Transverse colon (tissue), 4 donors: Measurements from ENCODE around the gene SI. TPM values are rescaled to one million over a fixed set of nuclear protein-coding genes. Genes with fewer than 3 reads are reported as not detected.

ENCODE experiments used
- DNase-seq: peaks from one replicate; pipeline ENCODE4 v3.0.0-alpha.2; 2019
- H3K27ac ChIP-seq, 4 donors: fragments of 200-600 bp; sonication (generic); 2 replicates each; pipeline ENCODE4 v1.5.1; 2016 to 2018; ENCODE audit warnings: inconsistent platforms in 4 of 4
- H3K27me3 ChIP-seq: fragments of 200-600 bp; sonication (generic); 2 replicates; pipeline ENCODE4 v1.5.1; 2017; ENCODE audit warnings: inconsistent platforms
- H3K36me3 ChIP-seq, 4 donors: fragments of 200-600 bp; sonication (generic); 2 replicates each; pipeline ENCODE4 v1.5.1; 2017 to 2019; ENCODE audit warnings: inconsistent platforms in 4 of 4
- H3K4me1 ChIP-seq, 4 donors: fragments of 200-600 bp; sonication (generic); 2 replicates each; pipeline ENCODE4 v1.5.1; 2017 to 2020; ENCODE audit warnings: inconsistent platforms in 4 of 4
- H3K4me3 ChIP-seq, 4 donors: fragments of 200-600 bp; sonication (generic); 1 replicate in 1 of 4; 2 replicates in 3 of 4; pipeline versions ENCODE4 v1.5.1 to v1.6.1; 2017 to 2019; ENCODE audit warnings: inconsistent platforms in 4 of 4
- H3K9me3 ChIP-seq, 2 donors: fragments of 200-600 bp; sonication (generic); 2 replicates each; pipeline ENCODE4 v1.5.1; 2017 to 2019; ENCODE audit warnings: inconsistent platforms in 2 of 2
- CTCF ChIP-seq, 5 experiments: fragments of 200-600 bp in 3 of 5; fragments of 450-650 bp in 2 of 5; sonication (generic) in 3 of 5; IDR thresholded peaks; 1 replicate in 2 of 5; 2 replicates in 3 of 5; pipeline ENCODE4 v1.5.1; 2016 to 2017; ENCODE audit warnings: antibody characterized with exemption in 5 of 5, inconsistent platforms in 3 of 5, mild to moderate bottlenecking in 2 of 5, moderate library complexity in 1 of 5
- EP300 ChIP-seq: sonication (generic); formaldehyde crosslinking; IDR thresholded peaks from one replicate; pipeline ENCODE4 v1.6.1; 2017; ENCODE audit warnings: antibody characterized with exemption, low read depth
- POLR2A ChIP-seq: fragments of 450-650 bp; IDR thresholded peaks from one replicate; pipeline ENCODE4 v1.6.1; 2016; ENCODE audit warnings: antibody characterized with exemption, mild to moderate bottlenecking, moderate library complexity
- POLR2AphosphoS5 ChIP-seq, 3 donors: sonication (generic); formaldehyde crosslinking; IDR thresholded peaks; one replicate each; pipeline ENCODE4 v1.6.1; 2016; ENCODE audit warnings: antibody characterized with exemption in 3 of 3
- WGBS, 2 donors: methylation state at CpG; one replicate each; pipeline ENCODE4 v1.1.5; 2018; ENCODE audit warnings: low coverage in 1 of 2; 5-methylcytosine and 5-hydroxymethylcytosine counted together
- in situ Hi-C, 4 donors: fragments of 200-750 bp; cut with MboI; loops; one replicate each; pipeline versions ENCODE4 v1.15.0 to v1.15.1; 2017; ENCODE audit warnings: low sequenced_read_pairs in 3 of 4, low pct_ligation_motif_present in 1 of 4, low pct_unique_long_range_greater_than_20kb in 1 of 4
- intact Hi-C: fragments of 100-400 bp; cut with DNase I; formaldehyde crosslinking; loops from one replicate; pipeline ENCODE4 v1.15.1; 2023; ENCODE audit warnings: low total_unique reads
- small RNA-seq, 4 donors: library from RNA; depleted of rRNA; stranded (forward); fragments of <200 nt; gene quantifications; one replicate each; pipeline ENCODE3, GENCODE V24; 2016
- total RNA-seq, 4 donors: library from RNA; depleted of rRNA; stranded (reverse); fragments of >200 nt; gene quantifications; one replicate each; pipeline ENCODE4 v1.1.0, GENCODE V29; 2016

The SI gene
- total RNA-seq, 4 donors from 2014 or later = 1.6 to 24.8 (median 16.9) TPM

GRCh38 chr3:164940745-164941144, 137.6 kb downstream of the SI start:
- TF ChIP-seq POLR2A (no peak), POLR2AphosphoS5 (IDR thresholded peaks at IDR 0.05) (no peak), EP300 (no peak), CTCF (IDR thresholded peaks at IDR 0.05) (no peak)
- 68 to 91% methylated on average over 1 of the region's 1 CpG for WGBS, 2 donors
- DNase-seq = no peak
- H3K27me3 ChIP-seq = no peaks in the 10 kb centered on the region
- in situ Hi-C loops (no loop called here), intact Hi-C loops (no loop called here)
- H3K4me3 ChIP-seq = no peak overlapping the region
- no peaks in the 10 kb centered on the region for H3K4me1 ChIP-seq
- H3K27ac ChIP-seq = no peak overlapping the region
- no peaks in the 10 kb centered on the region for H3K36me3 ChIP-seq
- H3K9me3 ChIP-seq = no peaks in the 10 kb centered on the region

GRCh38 chr3:164929642-164930041, 148.7 kb downstream of the SI start:
- no peak for TF ChIP-seq POLR2A
- no peak for TF ChIP-seq CTCF (IDR thresholded peaks at IDR 0.05)
- no peak for TF ChIP-seq EP300
- TF ChIP-seq POLR2AphosphoS5 (IDR thresholded peaks at IDR 0.05) = no peak
- intact Hi-C loops = no loop called here
- no peaks in the 10 kb centered on the region for H3K4me1 ChIP-seq
- WGBS, 2 donors = 67 to 83% methylated on average over 2 of the region's 2 CpGs
- no peaks in the 10 kb centered on the region for H3K9me3 ChIP-seq
- in situ Hi-C loops = no loop called here
- no peaks in the 10 kb centered on the region for H3K27me3 ChIP-seq
- H3K36me3 ChIP-seq = no peaks in the 10 kb centered on the region
- DNase-seq = no peak
- H3K4me3 ChIP-seq = no peak overlapping the region
- H3K27ac ChIP-seq = no peak overlapping the region

Small RNA genes within 50 kb of the gene (small RNA-seq; reads per million reads assigned to genes)
- 0 reads per million in 4 donors for gene RF00019

Other genes starting within 250 kb of the SI start
- under 1 TPM in 2 of 4 donors, not detected in 2; 0.55 to 0.64 TPM for gene SLITRK3, start 117.9 kb upstream of the SI start, total RNA-seq